Tibial artery (tissue), 4 donors: ENCODE data around the gene MICB.

ENCODE experiments used
- DNase-seq, 2 donors: peaks; one replicate each; pipeline ENCODE4 v3.0.0-alpha.2; 2019
- H3K27ac ChIP-seq, 2 donors: fragments of 200-600 bp; sonication (generic) in 1 of 2; 1 replicate in 1 of 2; 2 replicates in 1 of 2; pipeline ENCODE4 v1.5.1; 2018 to 2019; ENCODE audit warnings: mild to moderate bottlenecking in 1 of 2
- H3K27me3 ChIP-seq, 2 donors: fragments of 200-600 bp; sonication (generic) in 1 of 2; one replicate each; pipeline versions ENCODE4 v1.5.1 to v1.6.0; 2016 to 2019
- H3K36me3 ChIP-seq, 3 donors: fragments of 200-600 bp; sonication (generic) in 2 of 3; one replicate each; pipeline ENCODE4 v1.5.1; 2016 to 2019; ENCODE audit warnings: mild to moderate bottlenecking in 2 of 3
- H3K4me1 ChIP-seq, 4 donors: fragments of 200-600 bp; sonication (generic) in 2 of 4; 1 replicate in 3 of 4; 2 replicates in 1 of 4; pipeline ENCODE4 v1.5.1; 2016 to 2019
- H3K4me3 ChIP-seq, 2 donors: fragments of 200-600 bp; sonication (generic) in 1 of 2; 1 replicate in 1 of 2; 2 replicates in 1 of 2; pipeline ENCODE4 v1.5.1; 2018 to 2019; ENCODE audit warnings: mild to moderate bottlenecking in 2 of 2
- H3K9me3 ChIP-seq, 3 donors: fragments of 200-600 bp; sonication (generic) in 1 of 3; one replicate each; pipeline ENCODE4 v1.5.1; 2016 to 2019
- CTCF ChIP-seq, 2 experiments: fragments of 200-600 bp in 1 of 2; fragments of 450-650 bp in 1 of 2; IDR thresholded peaks; one replicate each; pipeline ENCODE4 v1.5.1; 2017 to 2019; ENCODE audit warnings: antibody characterized with exemption in 2 of 2, mild to moderate bottlenecking in 1 of 2, moderate library complexity in 1 of 2
- intact Hi-C: fragments of 100-400 bp; cut with DNase I; formaldehyde crosslinking; loops from one replicate; pipeline ENCODE4 v1.15.0; 2023; ENCODE audit warnings: low total_unique reads

Gene MICB

DNA sequence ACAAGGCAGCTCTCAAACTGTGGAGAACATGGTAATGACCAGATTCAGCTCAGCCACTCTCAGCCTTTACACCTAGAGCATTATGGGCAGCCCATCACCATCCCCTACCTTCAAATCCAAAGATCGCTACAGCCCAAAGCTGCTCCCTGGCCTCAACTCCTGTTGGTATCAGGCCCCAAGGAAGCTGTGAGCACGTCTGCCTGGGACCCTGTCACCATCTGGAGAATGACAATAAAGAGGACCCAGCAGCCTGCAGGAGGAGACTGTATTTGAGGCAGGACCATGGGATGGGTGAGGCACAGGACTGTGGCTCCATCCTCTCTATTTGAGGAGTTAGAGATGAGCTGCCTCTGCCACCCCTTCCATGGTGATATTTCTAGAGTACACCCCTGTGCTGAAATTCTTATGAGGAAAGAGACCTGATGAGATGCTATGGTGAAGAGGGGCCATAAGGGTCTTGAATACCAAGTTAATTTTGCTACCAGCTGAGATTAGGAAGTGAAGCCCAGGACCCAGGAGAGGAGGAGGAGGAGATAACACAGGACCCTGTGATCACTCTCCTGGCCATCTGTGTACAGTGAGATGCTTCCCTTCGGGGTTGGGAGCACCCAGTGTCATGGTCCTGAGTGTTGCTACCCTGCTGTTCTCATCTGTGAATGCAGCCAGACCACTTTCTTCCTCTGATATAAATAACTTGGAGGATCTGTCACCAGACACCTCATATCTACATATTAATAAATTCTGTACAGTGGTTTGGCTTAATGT, 19.6 kb upstream of the MICB start:
- H3K4me1 ChIP-seq: no peaks in the 10 kb centered on the region
- no peaks in the 10 kb centered on the region for H3K9me3 ChIP-seq
- no peak for TF ChIP-seq CTCF (IDR thresholded peaks at IDR 0.05)
- no peaks in the 10 kb centered on the region for H3K27me3 ChIP-seq
- no peak overlapping the region for H3K4me3 ChIP-seq
- intact Hi-C loops: no loop called here
- no peaks in the 10 kb centered on the region for H3K36me3 ChIP-seq
- no peak overlapping the region for H3K27ac ChIP-seq
- DNase-seq: no peak

GRCh38 chr6:31479151-31479932, 18.6 kb upstream of the MICB start:
- Histone ChIP-seq H3K27ac (no peak overlapping the region), H3K27me3 (no peaks in the 10 kb centered on the region), H3K4me1 (no peaks in the 10 kb centered on the region), H3K4me3 (no peak overlapping the region), H3K36me3 (no peaks in the 10 kb centered on the region), H3K9me3 (no peaks in the 10 kb centered on the region)
- no peak for TF ChIP-seq CTCF (IDR thresholded peaks at IDR 0.05)
- intact Hi-C loops: no loop called here
- no peak for DNase-seq

- H3K4me3 ChIP-seq: no peak overlapping the region
- H3K9me3 ChIP-seq: no peaks in the 10 kb centered on the region
- no peaks in the 10 kb centered on the region for H3K36me3 ChIP-seq
- TF ChIP-seq CTCF (IDR thresholded peaks at IDR 0.05): no peak
- DNase-seq: no peak
- H3K4me1 ChIP-seq: no peaks in the 10 kb centered on the region
- H3K27me3 ChIP-seq: no peaks in the 10 kb centered on the region
- intact Hi-C loops: no loop called here
- no peak overlapping the region for H3K27ac ChIP-seq
These were observed 17.9 kb upstream of the MICB start for GRCh38 chr6:31479933-31480535.

GRCh38 chr6:31480574-31480973, 17.4 kb upstream of the MICB start:
- intact Hi-C loops: no loop called here

DNA sequence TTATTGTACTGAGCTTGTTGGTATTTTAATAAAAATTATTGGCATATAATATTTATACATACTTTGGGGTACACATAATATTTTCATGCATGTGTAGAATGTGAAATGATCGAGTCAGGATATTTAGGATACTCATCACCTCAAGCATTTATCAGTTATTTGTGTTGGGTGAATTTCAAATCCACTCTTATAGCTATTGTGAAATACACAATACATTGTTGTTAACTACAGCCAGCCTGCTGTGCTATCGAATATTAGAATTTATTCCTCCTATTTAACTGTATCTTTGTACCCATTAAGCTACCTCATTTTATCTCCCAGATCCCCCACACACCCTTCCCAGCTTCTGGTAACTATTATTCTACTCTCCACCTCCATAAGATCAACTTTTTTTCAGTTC, 14.6 kb upstream of the MICB start:
- intact Hi-C loops: no loop called here
- no peak for DNase-seq
- Histone ChIP-seq H3K9me3 (no peaks in the 10 kb centered on the region), H3K27me3 (no peaks in the 10 kb centered on the region), H3K36me3 (no peaks in the 10 kb centered on the region), H3K4me1 (no peaks in the 10 kb centered on the region), H3K4me3 (no peak overlapping the region), H3K27ac (no peak overlapping the region)
- TF ChIP-seq CTCF (IDR thresholded peaks at IDR 0.05): no peak

More at GRCh38 chr6:31480574-31480973, 17.4 kb upstream of the MICB start:
- no peak for DNase-seq
- no peaks in the 10 kb centered on the region for H3K9me3 ChIP-seq
- no peaks in the 10 kb centered on the region for H3K4me1 ChIP-seq
- TF ChIP-seq CTCF (IDR thresholded peaks at IDR 0.05): no peak
- H3K4me3 ChIP-seq: no peak overlapping the region
- no peaks in the 10 kb centered on the region for H3K27me3 ChIP-seq
- H3K27ac ChIP-seq: no peak overlapping the region
- no peaks in the 10 kb centered on the region for H3K36me3 ChIP-seq
